Measurements from ENCODE around the gene JUND.

GRCh38 chr19:18294467-18294864, 13.0 kb upstream of the JUND start:
- TF ChIP-seq CTCF (conservative IDR thresholded peaks at IDR 0.05; ENCODE audit: low read depth, low read length) (no peak), EZH2 (IDR thresholded peaks at IDR 0.05; ENCODE audit: low read length, unreplicated experiment) (no peak)

Data from PC-3 (cell line).